ENCODE results near the gene CITED2. TPM values are rescaled to one million over a fixed set of nuclear protein-coding genes. Genes with fewer than 3 reads are reported as not detected.

CITED2 gene
- total RNA-seq, 1 donor, result 126 TPM

DNA sequence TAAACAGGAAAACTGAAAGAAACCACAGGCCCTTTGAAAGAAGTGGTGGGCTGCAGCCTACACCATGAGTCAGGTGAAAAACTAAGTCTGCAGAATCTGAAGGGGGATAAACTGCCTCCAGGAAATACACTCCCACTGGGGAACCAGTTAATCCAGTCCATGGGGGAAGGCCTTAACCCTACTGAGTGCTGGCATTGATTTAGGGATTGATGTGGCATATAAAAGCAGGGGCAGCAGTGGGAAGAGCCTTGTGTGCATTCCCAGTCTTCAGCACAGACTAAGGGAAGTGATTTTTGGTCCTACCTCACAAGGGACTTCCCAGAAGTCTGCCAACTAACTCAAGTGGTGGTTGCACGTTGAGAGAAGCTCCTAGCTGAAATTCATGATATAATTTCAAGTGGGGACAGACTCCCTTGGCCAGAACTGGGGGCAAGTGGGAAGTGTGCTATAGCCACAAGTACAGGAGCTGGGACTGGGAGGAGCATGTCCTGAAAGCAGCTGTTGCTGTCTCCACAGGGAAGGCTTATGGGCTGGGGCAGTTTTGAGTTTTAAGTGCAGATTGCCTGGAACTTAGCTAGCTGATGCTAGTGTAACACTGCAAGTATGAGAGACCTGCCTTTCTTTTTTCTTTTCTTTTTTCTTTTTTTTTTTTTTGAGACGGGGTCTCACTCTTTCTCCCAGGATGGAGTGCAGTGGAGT is 31.2 kb downstream of the CITED2 start:
- TF ChIP-seq, protein P1, sequence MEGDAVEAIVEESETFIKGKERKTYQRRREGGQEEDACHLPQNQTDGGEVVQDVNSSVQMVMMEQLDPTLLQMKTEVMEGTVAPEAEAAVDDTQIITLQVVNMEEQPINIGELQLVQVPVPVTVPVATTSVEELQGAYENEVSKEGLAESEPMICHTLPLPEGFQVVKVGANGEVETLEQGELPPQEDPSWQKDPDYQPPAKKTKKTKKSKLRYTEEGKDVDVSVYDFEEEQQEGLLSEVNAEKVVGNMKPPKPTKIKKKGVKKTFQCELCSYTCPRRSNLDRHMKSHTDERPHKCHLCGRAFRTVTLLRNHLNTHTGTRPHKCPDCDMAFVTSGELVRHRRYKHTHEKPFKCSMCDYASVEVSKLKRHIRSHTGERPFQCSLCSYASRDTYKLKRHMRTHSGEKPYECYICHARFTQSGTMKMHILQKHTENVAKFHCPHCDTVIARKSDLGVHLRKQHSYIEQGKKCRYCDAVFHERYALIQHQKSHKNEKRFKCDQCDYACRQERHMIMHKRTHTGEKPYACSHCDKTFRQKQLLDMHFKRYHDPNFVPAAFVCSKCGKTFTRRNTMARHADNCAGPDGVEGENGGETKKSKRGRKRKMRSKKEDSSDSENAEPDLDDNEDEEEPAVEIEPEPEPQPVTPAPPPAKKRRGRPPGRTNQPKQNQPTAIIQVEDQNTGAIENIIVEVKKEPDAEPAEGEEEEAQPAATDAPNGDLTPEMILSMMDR (IDR thresholded peaks at IDR 0.05; ENCODE audit: insufficient read depth, low read length), result no peak
- DNase-seq (ENCODE audit: low read depth), result no peak
- H3K4me3 ChIP-seq (ENCODE audit: low read depth, low read length), result no peak overlapping the region

GRCh38 chr6:139341060-139341459 is 33.4 kb downstream of the CITED2 start:
- no peak for DNase-seq (ENCODE audit: low read depth)
- no peak overlapping the region for H3K4me3 ChIP-seq (ENCODE audit: low read depth, low read length)
- TF ChIP-seq, protein P1 (IDR thresholded peaks at IDR 0.05; ENCODE audit: insufficient read depth, low read length), result no peak

DNA sequence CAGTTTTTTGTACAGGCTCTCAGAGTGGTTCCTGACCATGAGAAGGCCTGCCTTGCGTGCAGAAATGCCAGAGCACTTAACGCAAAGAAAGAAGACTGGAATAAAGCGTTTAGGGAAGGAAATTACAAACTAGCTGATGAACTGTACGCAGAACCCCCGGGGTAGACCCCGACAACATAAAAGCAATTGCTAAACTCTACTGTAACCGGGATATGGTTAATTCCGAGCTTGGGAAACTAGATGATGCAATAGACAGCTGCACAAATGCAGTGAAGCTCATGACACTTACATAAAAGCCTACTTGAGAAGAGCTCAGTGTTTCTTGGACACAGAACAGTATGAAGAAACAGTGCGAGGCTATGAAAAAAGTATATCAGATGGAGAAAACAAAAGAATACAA is 35.7 kb downstream of the CITED2 start:
- peak; percentile 81 for DNase-seq (ENCODE audit: low read depth)

GRCh38 chr6:139337830-139338229 is 36.6 kb downstream of the CITED2 start:
- H3K4me3 ChIP-seq (ENCODE audit: low read depth, low read length), result no peak overlapping the region
- DNase-seq (ENCODE audit: low read depth), result no peak
- TF ChIP-seq, protein P1 (IDR thresholded peaks at IDR 0.05; ENCODE audit: insufficient read depth, low read length), result no peak

More for the DNA sequence above, 35.7 kb downstream of the CITED2 start:
- TF ChIP-seq, protein P1 (IDR thresholded peaks at IDR 0.05; ENCODE audit: insufficient read depth, low read length), result no peak
- H3K4me3 ChIP-seq (ENCODE audit: low read depth, low read length), result no peak overlapping the region

GRCh38 chr6:139337001-139337400 is 37.4 kb downstream of the CITED2 start:
- TF ChIP-seq, protein P1 (IDR thresholded peaks at IDR 0.05; ENCODE audit: insufficient read depth, low read length), result no peak
- DNase-seq (ENCODE audit: low read depth), result no peak
- no peak overlapping the region for H3K4me3 ChIP-seq (ENCODE audit: low read depth, low read length)

DNA sequence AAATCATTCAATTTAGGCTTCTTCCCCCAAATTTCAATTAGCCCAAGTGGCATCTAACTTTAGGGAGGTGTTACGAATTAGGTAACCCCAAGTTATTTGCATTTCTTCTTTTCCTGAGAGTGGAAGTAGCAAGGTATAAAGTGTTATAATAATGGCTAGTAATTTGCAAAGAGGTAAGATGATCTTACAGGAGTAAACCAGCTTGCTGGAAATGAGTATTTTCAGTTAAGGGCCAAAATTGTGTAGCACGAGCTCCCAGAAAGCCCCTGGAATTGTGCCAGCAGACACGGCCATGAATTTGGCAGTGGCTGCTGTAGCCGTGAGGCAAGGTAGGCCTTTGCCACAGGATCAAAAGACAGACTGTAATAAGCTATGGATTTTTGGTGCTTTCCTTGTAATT is 38.0 kb downstream of the CITED2 start:
- DNase-seq (ENCODE audit: low read depth), result peak; percentile 82
- TF ChIP-seq, protein P1 (IDR thresholded peaks at IDR 0.05; ENCODE audit: insufficient read depth, low read length), result no peak
- no peak overlapping the region for H3K4me3 ChIP-seq (ENCODE audit: low read depth, low read length)

All from fibroblast of the aortic adventitia (primary cell).